ENCODE measurements around the gene NOL6. TPM values are rescaled to one million over a fixed set of nuclear protein-coding genes. Genes with fewer than 3 reads are reported as not detected.

NOL6 gene
- total RNA-seq, 1 experiment from 2014 or later, result 39.3 TPM

GRCh38 chr9:33434317-33435105 lies 39.2 kb downstream of the NOL6 start:
- H3K4me3 Mint-ChIP-seq (ENCODE audit: low read depth, unreplicated experiment), result no peak overlapping the region
- CTCF ChIA-PET, result interaction anchor here (0.6 kb wide), 2 partner anchors 316 to 543 kb away, joined by 3 to 4 read pairs; no protein-coding TSS in a partner anchor
- no peaks in the 10 kb centered on the region for H3K36me3 Mint-ChIP-seq (ENCODE audit: insufficient read depth, unreplicated experiment)
- H3K27me3 Mint-ChIP-seq (ENCODE audit: unreplicated experiment), result no peaks in the 10 kb centered on the region
- H3K27ac Mint-ChIP-seq (ENCODE audit: unreplicated experiment), result no peak overlapping the region
- no peak for DNase-seq
- BruUV-seq (replicated peaks), result no TSS peak
- no peaks in the 10 kb centered on the region for H3K9me3 Mint-ChIP-seq (ENCODE audit: low read depth, unreplicated experiment)
- no peak for TF ChIP-seq CTCF (IDR thresholded peaks at IDR 0.05; ENCODE audit: unreplicated experiment)
- intact Hi-C loops (cut with micrococcal nuclease; ENCODE audit: unreplicated experiment), result no loop called here
- peaks cover 15% of the 10 kb centered on the region for H3K4me1 Mint-ChIP-seq (ENCODE audit: low read depth, unreplicated experiment)

- H3K27me3 Mint-ChIP-seq (ENCODE audit: unreplicated experiment), result no peaks in the 10 kb centered on the region
- no peak overlapping the region for H3K27ac Mint-ChIP-seq (ENCODE audit: unreplicated experiment)
- no TSS peak for BruUV-seq (replicated peaks)
- H3K9me3 Mint-ChIP-seq (ENCODE audit: low read depth, unreplicated experiment), result no peaks in the 10 kb centered on the region
- DNase-seq, result no peak
- H3K36me3 Mint-ChIP-seq (ENCODE audit: insufficient read depth, unreplicated experiment), result no peaks in the 10 kb centered on the region
- CTCF ChIA-PET, result interaction anchor here (0.8 kb wide), 1 partner anchor 18 kb away, joined by 3 read pairs; no protein-coding TSS in a partner anchor
- H3K4me3 Mint-ChIP-seq (ENCODE audit: low read depth, unreplicated experiment), result no peak overlapping the region
- TF ChIP-seq CTCF (IDR thresholded peaks at IDR 0.05; ENCODE audit: unreplicated experiment), result no peak
- intact Hi-C loops (cut with micrococcal nuclease; ENCODE audit: unreplicated experiment), result no loop called here
- H3K4me1 Mint-ChIP-seq (ENCODE audit: low read depth, unreplicated experiment), result peaks cover 10% of the 10 kb centered on the region
Observed at GRCh38 chr9:33433871-33434270, 39.9 kb downstream of the NOL6 start.

GRCh38 chr9:33431420-33431819 lies 42.3 kb downstream of the NOL6 start:
- Mint-ChIP-seq H3K27me3 (ENCODE audit: unreplicated experiment) (no peaks in the 10 kb centered on the region), H3K27ac (ENCODE audit: unreplicated experiment) (no peak overlapping the region), H3K4me1 (ENCODE audit: low read depth, unreplicated experiment) (peaks cover 8% of the 10 kb centered on the region), H3K4me3 (ENCODE audit: low read depth, unreplicated experiment) (no peak overlapping the region), H3K9me3 (ENCODE audit: low read depth, unreplicated experiment) (no peaks in the 10 kb centered on the region), H3K36me3 (ENCODE audit: insufficient read depth, unreplicated experiment) (no peaks in the 10 kb centered on the region)
- CTCF ChIA-PET, result interaction anchor here (0.7 to 1.2 kb wide), 3 partner anchors 15 to 75 kb away, joined by 3 to 5 read pairs (median 4); no protein-coding TSS in a partner anchor
- intact Hi-C loops (cut with micrococcal nuclease; ENCODE audit: unreplicated experiment), result no loop called here
- DNase-seq, result no peak
- no peak for TF ChIP-seq CTCF (IDR thresholded peaks at IDR 0.05; ENCODE audit: unreplicated experiment)
- no TSS peak for BruUV-seq (replicated peaks)

- Mint-ChIP-seq H3K4me3 (ENCODE audit: low read depth, unreplicated experiment) (no peak overlapping the region), H3K27me3 (ENCODE audit: unreplicated experiment) (no peaks in the 10 kb centered on the region), H3K9me3 (ENCODE audit: low read depth, unreplicated experiment) (no peaks in the 10 kb centered on the region), H3K4me1 (ENCODE audit: low read depth, unreplicated experiment) (peaks cover 8% of the 10 kb centered on the region), H3K27ac (ENCODE audit: unreplicated experiment) (no peak overlapping the region), H3K36me3 (ENCODE audit: insufficient read depth, unreplicated experiment) (no peaks in the 10 kb centered on the region)
- CTCF ChIA-PET, result interaction anchor here (1.0 to 1.2 kb wide), 2 partner anchors 15 to 22 kb away, joined by 4 to 5 read pairs; no protein-coding TSS in a partner anchor
- intact Hi-C loops (cut with micrococcal nuclease; ENCODE audit: unreplicated experiment), result no loop called here
- no peak for TF ChIP-seq CTCF (IDR thresholded peaks at IDR 0.05; ENCODE audit: unreplicated experiment)
- no peak for DNase-seq
- no TSS peak for BruUV-seq (replicated peaks)
Observed at GRCh38 chr9:33430942-33431341, 42.8 kb downstream of the NOL6 start.
